ENCODE results near the gene VASH1. TPM values are rescaled to one million over a fixed set of nuclear protein-coding genes. Genes with fewer than 3 reads are reported as not detected.
A peak's percentile ranks its signal among the peaks of the same experiment; 100 is the strongest.

Gene VASH1
- polyA plus RNA-seq, 6 donors from 2014 or later: 0.05 to 0.61 (median 0.39) TPM; not detected in 1

DNA sequence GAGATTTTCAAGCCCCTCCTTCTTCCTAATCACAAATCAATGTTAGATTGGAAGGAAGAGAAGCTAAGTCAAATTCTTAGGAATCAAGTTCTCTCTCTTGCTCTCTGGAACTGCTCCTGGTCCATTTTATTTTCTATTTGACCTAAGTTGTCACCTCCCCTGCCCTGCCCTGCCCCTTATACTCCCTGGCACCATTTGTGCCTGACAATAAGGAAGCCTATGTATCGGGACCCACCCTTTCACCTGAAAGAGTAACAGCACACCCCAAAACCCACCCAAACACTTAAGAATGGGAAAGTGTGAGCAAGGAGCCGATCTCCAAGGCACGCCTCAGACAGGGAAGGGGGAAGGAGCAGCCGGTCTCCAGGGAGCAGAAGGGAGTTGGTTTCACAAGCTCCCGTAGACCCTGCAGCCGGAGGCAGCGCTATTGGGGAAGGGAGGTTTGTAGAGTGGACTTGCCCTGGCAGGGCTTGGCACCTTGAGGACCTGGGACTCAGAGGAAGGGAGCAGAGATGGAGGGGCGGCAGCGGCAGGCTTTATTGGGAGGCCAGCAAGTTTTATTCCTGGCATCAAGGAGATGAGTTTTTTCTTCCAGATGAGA is 66.5 kb downstream of the VASH1 start:
- ATAC-seq (ENCODE audit: low read depth in 2 of 2) (no peak), DNase-seq (no peak)
- Mint-ChIP-seq H3K4me3 (no peak overlapping the region), H3K9me3 (peaks cover 0 to 1% (median 0%) of the 10 kb centered on the region in 7 donors), H3K36me3 (no peaks in the 10 kb centered on the region), H3K4me1 (no peaks in the 10 kb centered on the region), H3K27me3 (peaks cover 12 to 19% (median 16%) of the 10 kb centered on the region in 3 donors), H3K27ac (peak overlapping the region in 1 of 6 donors; percentile 91)

DNA sequence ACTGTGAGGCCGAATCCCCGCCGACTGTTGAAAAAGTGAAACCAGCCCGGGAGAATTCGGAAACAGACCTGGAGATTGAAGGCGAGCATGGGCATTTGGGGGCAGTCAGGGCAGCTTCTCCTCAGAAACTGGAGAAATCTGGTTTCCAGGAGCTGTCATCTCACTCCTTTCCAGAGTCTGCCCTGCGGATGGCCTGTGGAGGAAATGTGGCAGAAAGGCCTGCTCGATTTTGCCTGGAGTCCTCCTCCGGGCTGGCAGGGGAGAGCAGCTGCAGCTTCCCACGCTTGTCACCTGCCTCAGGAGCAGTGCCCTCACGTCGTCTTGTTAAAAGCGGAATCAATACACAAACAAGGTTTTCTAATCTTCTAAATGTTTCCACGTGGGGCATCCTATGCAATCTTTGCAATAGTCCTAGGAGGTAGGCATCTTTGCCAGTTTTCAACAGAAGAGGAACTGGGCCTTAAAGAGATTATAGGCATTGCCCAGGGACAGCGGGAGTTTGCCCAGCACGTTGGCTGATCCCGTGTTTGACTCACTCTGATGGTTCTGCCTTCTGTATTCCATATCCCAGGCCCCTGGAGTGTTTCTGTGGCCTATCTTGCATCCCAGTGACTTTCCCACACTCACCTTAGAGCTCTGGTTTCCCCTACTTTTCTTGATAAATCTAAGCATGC is 67.2 kb downstream of the VASH1 start:
- no peak for ATAC-seq (ENCODE audit: low read depth in 2 of 2)
- Mint-ChIP-seq H3K4me1 (no peaks in the 10 kb centered on the region), H3K4me3 (no peak overlapping the region), H3K27ac (no peak overlapping the region), H3K36me3 (no peaks in the 10 kb centered on the region), H3K9me3 (peaks cover 0 to 1% (median 0%) of the 10 kb centered on the region in 7 donors), H3K27me3 (peaks cover 7 to 18% (median 12%) of the 10 kb centered on the region in 3 donors)
- DNase-seq: no peak

DNA sequence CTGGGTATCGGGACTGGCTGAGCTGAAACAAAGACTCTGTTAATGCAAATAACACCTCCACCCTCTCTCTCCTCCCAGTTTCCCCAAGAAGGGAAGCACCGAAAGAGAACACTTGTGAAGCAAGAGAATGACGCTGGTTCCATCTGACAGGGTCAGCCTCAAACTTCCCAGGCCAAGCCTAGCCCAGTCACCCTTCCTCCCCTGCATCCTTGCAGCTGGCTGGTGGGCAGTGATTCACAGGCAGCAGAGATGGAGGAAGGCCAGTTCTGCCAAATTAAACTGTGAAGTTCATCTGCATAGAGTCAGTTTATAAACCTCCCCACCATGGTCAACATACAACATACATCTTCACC is 67.7 kb downstream of the VASH1 start:
- Mint-ChIP-seq H3K4me1 (no peaks in the 10 kb centered on the region), H3K4me3 (no peak overlapping the region), H3K9me3 (peaks cover 0 to 1% (median 0%) of the 10 kb centered on the region in 7 donors), H3K27me3 (peaks cover 9 to 20% (median 14%) of the 10 kb centered on the region in 3 donors), H3K36me3 (no peaks in the 10 kb centered on the region), H3K27ac (no peak overlapping the region)
- DNase-seq: no peak
- no peak for ATAC-seq (ENCODE audit: low read depth in 2 of 2)

DNA sequence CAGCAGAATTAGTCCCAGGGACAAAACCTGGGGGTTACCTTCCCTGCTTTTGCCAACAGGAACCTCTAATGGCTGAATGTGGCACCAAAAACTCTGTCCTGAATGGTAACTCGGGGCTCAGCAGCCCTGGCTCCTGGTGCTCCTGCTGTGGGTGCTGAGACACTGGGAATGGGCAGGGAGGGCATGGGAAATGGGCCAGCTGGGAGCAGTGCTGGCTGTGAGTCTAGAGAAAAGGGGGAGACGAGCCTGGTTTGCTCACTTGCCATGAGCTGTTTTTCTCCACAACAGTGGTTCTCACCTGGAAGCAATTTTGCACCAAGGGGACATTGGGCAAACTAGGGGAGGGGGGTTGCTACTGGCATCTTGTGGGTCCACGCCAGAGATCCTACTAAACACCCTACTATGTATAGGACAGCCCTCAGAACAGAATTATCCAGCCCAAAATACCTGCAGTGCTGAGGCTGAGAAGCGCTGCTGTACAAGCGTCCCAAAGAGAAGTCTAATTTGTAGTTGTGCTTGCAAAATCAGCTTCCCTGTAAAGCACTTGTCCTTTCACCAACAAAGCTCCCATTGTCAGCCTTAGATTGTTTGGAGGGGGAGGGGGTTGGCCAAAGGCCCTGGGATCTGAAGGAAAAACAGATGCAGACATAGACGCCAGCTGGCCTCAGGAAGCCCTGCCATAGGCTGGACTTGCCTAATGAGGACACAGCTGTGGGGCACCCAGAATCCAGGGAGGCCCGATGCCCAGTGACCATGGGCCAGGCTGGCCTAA is 68.6 kb downstream of the VASH1 start:
- peaks cover 0 to 1% (median 0%) of the 10 kb centered on the region in 7 donors for H3K9me3 Mint-ChIP-seq
- no peak overlapping the region for H3K4me3 Mint-ChIP-seq
- no peaks in the 10 kb centered on the region for H3K4me1 Mint-ChIP-seq
- peaks cover 12 to 26% (median 20%) of the 10 kb centered on the region in 3 donors for H3K27me3 Mint-ChIP-seq
- H3K36me3 Mint-ChIP-seq: no peaks in the 10 kb centered on the region
- H3K27ac Mint-ChIP-seq: peak overlapping the region in 1 of 6 donors; percentile 49
- ATAC-seq (ENCODE audit: low read depth in 2 of 2): no peak
- no peak for DNase-seq

DNA sequence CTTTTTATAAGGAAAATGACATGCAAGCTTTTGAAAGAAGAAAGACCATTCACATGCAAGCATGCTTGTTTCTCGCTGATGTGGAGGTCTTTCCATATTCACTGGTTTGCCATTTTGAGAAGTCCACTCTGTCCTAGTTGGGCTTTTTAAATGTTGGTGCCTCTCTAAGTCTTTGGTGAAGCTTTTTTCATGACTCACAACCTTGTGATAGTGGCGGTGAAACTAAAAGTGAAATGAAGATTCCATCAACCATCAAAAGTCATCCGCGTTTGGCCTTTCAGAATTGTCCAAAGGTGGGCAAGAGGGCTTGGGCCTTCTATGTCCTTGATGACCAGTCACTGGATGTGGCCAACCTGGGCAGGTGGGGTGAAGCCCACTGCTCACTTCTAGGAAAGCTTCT is 69.3 kb downstream of the VASH1 start:
- no peaks in the 10 kb centered on the region for H3K36me3 Mint-ChIP-seq
- H3K27me3 Mint-ChIP-seq: peaks cover 8 to 23% (median 15%) of the 10 kb centered on the region in 3 donors
- ATAC-seq (ENCODE audit: low read depth in 2 of 2) (no peak), DNase-seq (no peak)
- no peak overlapping the region for H3K4me3 Mint-ChIP-seq
- no peak overlapping the region for H3K27ac Mint-ChIP-seq
- H3K9me3 Mint-ChIP-seq: peaks cover 0 to 1% (median 0%) of the 10 kb centered on the region in 7 donors
- no peaks in the 10 kb centered on the region for H3K4me1 Mint-ChIP-seq

DNA sequence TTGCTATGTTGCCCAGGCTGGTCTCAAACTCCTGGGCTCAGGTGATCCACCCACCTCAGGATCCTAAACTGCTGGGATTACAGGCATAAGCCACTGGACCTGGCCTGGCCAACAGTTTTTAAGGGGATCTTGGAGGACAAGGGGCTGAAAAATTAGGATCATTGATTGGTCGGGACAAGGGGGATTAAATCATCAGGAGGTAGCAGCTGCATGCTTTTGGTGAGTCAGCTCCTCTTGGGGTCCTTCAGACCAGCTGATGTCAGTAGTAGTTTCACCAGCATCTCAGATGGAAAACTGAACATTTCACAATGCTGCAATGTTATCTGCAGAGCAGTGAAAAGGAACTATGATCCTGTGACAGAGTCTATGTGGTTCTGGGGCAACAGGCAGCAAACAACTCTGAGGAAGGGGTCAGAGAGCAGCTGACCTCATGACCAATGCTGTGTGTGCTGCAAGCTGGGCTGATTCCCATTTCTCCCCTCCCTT is 71.3 kb downstream of the VASH1 start:
- Mint-ChIP-seq H3K4me1 (no peaks in the 10 kb centered on the region), H3K36me3 (no peaks in the 10 kb centered on the region), H3K4me3 (no peak overlapping the region), H3K27ac (no peak overlapping the region), H3K9me3 (peaks cover 0 to 1% (median 0%) of the 10 kb centered on the region in 7 donors), H3K27me3 (peaks cover 8 to 30% (median 19%) of the 10 kb centered on the region in 3 donors)
- ATAC-seq (ENCODE audit: low read depth in 2 of 2) (no peak), DNase-seq (no peak)

Other genes starting within 250 kb of the VASH1 start
- 10 to 100 TPM; 19.6 to 30.1 (median 21.7) TPM for gene ANGEL1, start 51.4 kb downstream of the VASH1 start, polyA plus RNA-seq (ENCODE audit: low read depth in 6 of 6)
- gene LRRC74A, start 64.9 kb downstream of the VASH1 start, polyA plus RNA-seq (ENCODE audit: low read depth in 6 of 6): not detected